Mucosa of rectum (tissue), 2 donors: ENCODE measurements around the gene LRRC1.

Source experiments
- H3K27ac ChIP-seq, 2 donors: one replicate each; pipeline ENCODE4 v1.7.0; 2013; ENCODE audit warnings: inconsistent platforms in 2 of 2, low read depth in 2 of 2, low read length in 2 of 2
- H3K27me3 ChIP-seq, 2 donors: one replicate each; pipeline ENCODE4 v1.7.0; 2013; ENCODE audit warnings: low read length in 2 of 2; ENCODE audit not compliant: control insufficient read depth in 2 of 2, insufficient read depth in 2 of 2
- H3K36me3 ChIP-seq, 2 donors: one replicate each; pipeline ENCODE4 v1.7.0; 2013; ENCODE audit warnings: low read length in 2 of 2; ENCODE audit not compliant: control insufficient read depth in 2 of 2, insufficient read depth in 2 of 2
- H3K4me1 ChIP-seq, 2 donors: one replicate each; pipeline ENCODE4 v1.7.0; 2013; ENCODE audit warnings: low read length in 2 of 2, mild to moderate bottlenecking in 1 of 2; ENCODE audit not compliant: control insufficient read depth in 2 of 2, insufficient read depth in 2 of 2
- H3K4me3 ChIP-seq, 2 donors: one replicate each; pipeline ENCODE4 v1.7.0; 2013; ENCODE audit warnings: low read length in 2 of 2
- H3K9ac ChIP-seq, 2 donors: one replicate each; pipeline ENCODE4 v1.7.0; 2013; ENCODE audit warnings: low read length in 2 of 2, low read depth in 1 of 2, mild to moderate bottlenecking in 1 of 2
- H3K9me3 ChIP-seq, 2 donors: one replicate each; pipeline ENCODE4 v1.7.0; 2013; ENCODE audit warnings: low read length in 2 of 2; ENCODE audit not compliant: control insufficient read depth in 2 of 2
- donor health status: healthy.
- donor health status: Normal muscosa, but diverticular disease.

LRRC1 gene

GRCh38 chr6:53855940-53856339 lies 61.1 kb downstream of the LRRC1 start:
- H3K9me3 ChIP-seq = no peaks in the 10 kb centered on the region
- H3K27me3 ChIP-seq = no peaks in the 10 kb centered on the region
- no peak overlapping the region for H3K9ac ChIP-seq
- H3K4me3 ChIP-seq = no peak overlapping the region
- peaks cover 0 to 5% of the 10 kb centered on the region in 2 donors for H3K4me1 ChIP-seq
- H3K27ac ChIP-seq = no peak overlapping the region
- H3K36me3 ChIP-seq = no peaks in the 10 kb centered on the region

DNA sequence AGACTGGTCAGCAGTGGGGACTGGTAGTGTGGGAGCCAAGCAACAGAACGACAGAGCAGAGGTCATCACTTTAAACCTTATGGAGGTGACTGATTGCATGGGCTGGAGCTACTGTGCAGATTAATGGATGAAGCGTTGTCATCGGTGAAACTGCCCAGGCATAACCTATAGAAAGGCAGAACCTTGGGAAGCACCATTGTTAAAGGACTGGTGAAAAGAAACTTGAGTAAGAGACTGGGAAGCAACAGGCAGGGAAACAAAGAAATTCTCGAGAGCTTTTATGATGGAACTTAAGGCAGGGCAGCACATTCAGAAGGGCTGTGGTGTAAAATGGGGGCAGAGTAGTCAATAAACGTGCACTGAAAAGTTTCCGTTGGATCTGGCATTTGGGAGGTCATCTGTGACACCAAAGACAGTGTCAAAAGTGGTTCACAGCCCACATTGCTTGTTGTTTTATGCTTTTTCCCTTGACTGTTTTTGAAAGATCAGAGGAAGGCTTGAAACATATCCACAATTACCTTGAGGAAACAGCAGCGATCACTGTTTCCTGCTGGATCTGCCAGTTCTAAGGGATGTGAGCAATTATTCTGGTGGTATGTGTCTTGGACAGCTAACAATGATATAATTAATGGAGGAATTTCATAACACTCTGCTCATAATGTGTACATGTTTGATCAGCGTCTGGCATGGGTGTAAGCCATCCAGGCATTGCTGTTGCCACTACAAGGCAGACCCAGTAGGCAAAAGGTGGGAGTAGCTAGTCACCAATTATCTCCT lies 62.7 kb downstream of the LRRC1 start:
- H3K4me3 ChIP-seq = no peak overlapping the region
- H3K36me3 ChIP-seq = no peaks in the 10 kb centered on the region
- no peak overlapping the region for H3K27ac ChIP-seq
- H3K9me3 ChIP-seq = no peaks in the 10 kb centered on the region
- H3K4me1 ChIP-seq = peaks cover 0 to 5% of the 10 kb centered on the region in 2 donors
- H3K27me3 ChIP-seq = no peaks in the 10 kb centered on the region
- no peak overlapping the region for H3K9ac ChIP-seq

GRCh38 chr6:53858196-53858595 lies 63.4 kb downstream of the LRRC1 start:
- Histone ChIP-seq H3K9ac (no peak overlapping the region), H3K4me1 (peaks cover 0 to 5% of the 10 kb centered on the region in 2 donors), H3K36me3 (no peaks in the 10 kb centered on the region), H3K27ac (no peak overlapping the region), H3K9me3 (no peaks in the 10 kb centered on the region), H3K4me3 (no peak overlapping the region), H3K27me3 (no peaks in the 10 kb centered on the region)

DNA sequence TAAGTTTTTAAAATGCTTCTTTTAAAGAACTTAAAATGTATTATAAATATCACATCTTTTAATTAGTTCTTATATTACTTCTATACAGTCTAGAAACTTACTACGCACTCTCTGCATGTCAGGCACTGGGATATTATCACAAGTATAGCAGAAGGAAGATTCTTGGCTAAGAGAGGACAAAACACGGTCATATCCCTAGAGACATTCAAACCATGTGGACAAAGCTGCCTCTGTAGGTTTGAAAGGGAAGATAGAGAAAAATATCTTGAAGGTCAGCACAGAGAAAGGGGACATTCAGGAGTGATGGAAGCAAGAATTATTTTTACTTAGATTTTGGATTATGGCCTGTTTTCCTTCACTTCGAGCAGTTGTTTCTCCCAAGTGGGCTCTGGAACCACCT lies 64.1 kb downstream of the LRRC1 start:
- H3K27ac ChIP-seq = no peak overlapping the region
- H3K36me3 ChIP-seq = no peaks in the 10 kb centered on the region
- no peak overlapping the region for H3K4me3 ChIP-seq
- H3K4me1 ChIP-seq = peaks cover 0 to 5% of the 10 kb centered on the region in 2 donors
- H3K9ac ChIP-seq = no peak overlapping the region
- H3K9me3 ChIP-seq = no peaks in the 10 kb centered on the region
- no peaks in the 10 kb centered on the region for H3K27me3 ChIP-seq

DNA sequence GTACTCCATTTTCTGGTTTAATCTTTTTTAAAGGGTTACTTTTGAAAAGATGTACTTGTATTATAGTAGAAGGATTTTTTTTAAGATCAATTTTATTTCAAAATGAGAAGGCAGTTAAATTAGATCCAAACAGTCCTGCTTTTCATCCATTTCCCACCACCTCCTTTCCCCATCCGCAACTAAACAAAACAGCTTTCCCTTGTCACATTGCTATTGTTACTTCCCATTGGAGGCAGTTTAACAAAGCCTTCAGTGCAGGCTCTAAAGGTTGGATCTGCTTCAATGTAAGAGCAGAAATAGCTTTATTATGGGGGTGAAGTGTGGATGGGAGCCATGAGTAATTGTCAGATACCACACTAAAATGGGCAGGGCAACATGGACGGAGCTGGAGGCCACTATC lies 65.7 kb downstream of the LRRC1 start:
- no peaks in the 10 kb centered on the region for H3K27me3 ChIP-seq
- H3K4me1 ChIP-seq = peaks cover 0 to 3% of the 10 kb centered on the region in 2 donors

DNA sequence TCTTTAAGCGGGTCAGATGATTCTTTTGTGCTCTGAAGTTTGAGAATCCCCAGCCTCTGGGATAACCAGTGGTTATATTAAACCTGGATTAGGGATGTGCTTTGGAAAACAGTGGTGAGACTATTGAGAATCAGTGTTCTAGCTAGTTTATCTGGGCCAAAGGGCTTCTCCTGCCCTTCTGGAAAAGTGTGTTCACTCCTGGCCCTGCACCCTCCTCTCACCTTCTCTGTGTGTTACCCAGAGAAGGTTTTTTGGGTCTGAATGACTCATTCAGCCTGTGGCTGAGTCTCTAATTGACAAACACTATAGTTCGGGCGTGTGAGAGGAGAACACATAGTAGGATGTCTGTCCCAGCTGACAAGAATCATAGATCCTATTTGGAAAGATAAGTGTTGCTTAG lies 66.7 kb downstream of the LRRC1 start:
- H3K36me3 ChIP-seq = no peaks in the 10 kb centered on the region
- H3K9ac ChIP-seq = no peak overlapping the region
- H3K4me1 ChIP-seq = peaks cover 0 to 3% of the 10 kb centered on the region in 2 donors
- no peak overlapping the region for H3K4me3 ChIP-seq
- no peak overlapping the region for H3K27ac ChIP-seq
- H3K9me3 ChIP-seq = no peaks in the 10 kb centered on the region
- no peaks in the 10 kb centered on the region for H3K27me3 ChIP-seq

More for the DNA sequence above, 65.7 kb downstream of the LRRC1 start:
- Histone ChIP-seq H3K27ac (no peak overlapping the region), H3K36me3 (no peaks in the 10 kb centered on the region), H3K9me3 (no peaks in the 10 kb centered on the region), H3K9ac (no peak overlapping the region), H3K4me3 (no peak overlapping the region)

GRCh38 chr6:53862662-53863462 lies 68.1 kb downstream of the LRRC1 start:
- Histone ChIP-seq H3K27ac (no peak overlapping the region), H3K9ac (no peak overlapping the region), H3K4me1 (peaks cover 0 to 2% of the 10 kb centered on the region in 2 donors), H3K4me3 (no peak overlapping the region), H3K36me3 (no peaks in the 10 kb centered on the region), H3K9me3 (no peaks in the 10 kb centered on the region), H3K27me3 (no peaks in the 10 kb centered on the region)

DNA sequence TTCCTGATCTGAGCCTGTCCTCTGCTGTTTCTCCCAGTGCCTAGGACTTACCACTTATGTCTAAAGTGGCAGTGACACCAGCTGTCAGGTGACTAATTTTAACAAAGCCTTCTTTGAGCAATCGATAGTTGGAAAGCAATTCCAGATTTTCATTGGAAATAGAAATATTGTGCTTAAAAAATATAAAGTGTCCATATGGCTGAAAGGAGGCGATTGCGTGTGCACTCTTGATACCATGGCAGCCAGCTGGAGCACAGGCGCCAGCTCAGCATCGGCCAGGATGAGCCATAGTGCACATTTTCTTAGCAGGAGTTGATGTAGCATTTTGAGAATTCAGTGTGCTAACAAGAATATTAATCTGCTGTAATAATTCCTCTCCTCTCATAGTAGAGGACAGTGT lies 70.0 kb downstream of the LRRC1 start:
- H3K4me1 ChIP-seq = no peaks in the 10 kb centered on the region
- no peaks in the 10 kb centered on the region for H3K9me3 ChIP-seq
- no peak overlapping the region for H3K9ac ChIP-seq
- H3K36me3 ChIP-seq = no peaks in the 10 kb centered on the region
- no peak overlapping the region for H3K27ac ChIP-seq
- no peak overlapping the region for H3K4me3 ChIP-seq
- H3K27me3 ChIP-seq = no peaks in the 10 kb centered on the region

DNA sequence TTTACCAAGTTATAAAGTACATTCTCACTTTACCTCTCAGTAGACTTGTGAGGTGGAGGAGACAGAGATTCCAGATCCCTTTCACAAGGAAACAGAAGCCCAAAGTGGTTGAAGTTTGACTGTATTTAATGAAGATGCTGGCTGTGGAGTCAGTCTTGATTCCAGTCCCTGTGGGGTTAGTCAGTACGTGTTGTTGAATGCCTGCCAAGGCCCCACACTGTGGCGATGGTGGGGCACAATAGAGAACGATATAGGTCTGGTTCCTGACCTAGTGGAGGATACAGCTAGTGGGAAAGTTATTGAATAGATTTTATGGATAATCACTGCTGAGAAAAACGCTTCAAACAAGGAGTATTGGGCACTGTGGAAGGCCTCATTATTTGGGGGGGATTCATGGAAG lies 71.4 kb downstream of the LRRC1 start:
- H3K9ac ChIP-seq = no peak overlapping the region
- H3K9me3 ChIP-seq = no peaks in the 10 kb centered on the region
- H3K36me3 ChIP-seq = no peaks in the 10 kb centered on the region
- H3K27me3 ChIP-seq = no peaks in the 10 kb centered on the region
- no peak overlapping the region for H3K27ac ChIP-seq
- no peaks in the 10 kb centered on the region for H3K4me1 ChIP-seq
- no peak overlapping the region for H3K4me3 ChIP-seq

- Histone ChIP-seq H3K9me3 (peaks cover 0 to 3% of the 10 kb centered on the region in 2 donors), H3K36me3 (no peaks in the 10 kb centered on the region), H3K27ac (no peak overlapping the region), H3K27me3 (no peaks in the 10 kb centered on the region), H3K4me1 (no peaks in the 10 kb centered on the region), H3K4me3 (no peak overlapping the region), H3K9ac (no peak overlapping the region)
These were observed 73.8 kb downstream of the LRRC1 start for GRCh38 chr6:53868626-53869025.
